ENCODE measurements around the gene FGD5.

DNA sequence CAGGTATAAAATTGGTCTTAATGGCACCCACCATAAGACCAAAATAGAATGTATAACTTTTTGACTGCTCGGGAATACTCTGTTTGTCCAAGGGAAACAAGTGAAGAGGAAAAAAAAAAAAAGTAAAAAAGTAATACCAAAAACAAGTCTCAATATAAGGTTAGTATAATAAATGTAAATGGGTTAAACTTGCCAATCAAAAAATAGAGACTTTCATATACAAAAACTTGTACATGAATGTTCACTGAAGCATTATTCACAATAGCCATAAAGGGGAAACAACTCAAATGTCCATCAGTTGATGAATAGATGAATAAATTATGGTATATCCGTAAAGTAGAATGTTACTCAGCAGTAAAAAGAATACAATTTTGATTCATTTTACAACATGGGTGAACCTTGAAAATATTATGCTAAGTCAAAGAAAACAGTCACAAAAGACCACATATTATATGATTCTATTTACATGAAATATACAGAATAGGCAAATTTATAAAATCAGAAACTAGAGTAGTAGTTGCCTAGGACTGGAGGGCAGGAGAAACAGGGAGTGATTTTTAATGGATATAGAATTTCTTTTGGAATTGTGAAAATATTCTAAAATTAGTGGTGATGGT, 39.6 kb upstream of the FGD5 start:
- TF ChIP-seq, protein P1, sequence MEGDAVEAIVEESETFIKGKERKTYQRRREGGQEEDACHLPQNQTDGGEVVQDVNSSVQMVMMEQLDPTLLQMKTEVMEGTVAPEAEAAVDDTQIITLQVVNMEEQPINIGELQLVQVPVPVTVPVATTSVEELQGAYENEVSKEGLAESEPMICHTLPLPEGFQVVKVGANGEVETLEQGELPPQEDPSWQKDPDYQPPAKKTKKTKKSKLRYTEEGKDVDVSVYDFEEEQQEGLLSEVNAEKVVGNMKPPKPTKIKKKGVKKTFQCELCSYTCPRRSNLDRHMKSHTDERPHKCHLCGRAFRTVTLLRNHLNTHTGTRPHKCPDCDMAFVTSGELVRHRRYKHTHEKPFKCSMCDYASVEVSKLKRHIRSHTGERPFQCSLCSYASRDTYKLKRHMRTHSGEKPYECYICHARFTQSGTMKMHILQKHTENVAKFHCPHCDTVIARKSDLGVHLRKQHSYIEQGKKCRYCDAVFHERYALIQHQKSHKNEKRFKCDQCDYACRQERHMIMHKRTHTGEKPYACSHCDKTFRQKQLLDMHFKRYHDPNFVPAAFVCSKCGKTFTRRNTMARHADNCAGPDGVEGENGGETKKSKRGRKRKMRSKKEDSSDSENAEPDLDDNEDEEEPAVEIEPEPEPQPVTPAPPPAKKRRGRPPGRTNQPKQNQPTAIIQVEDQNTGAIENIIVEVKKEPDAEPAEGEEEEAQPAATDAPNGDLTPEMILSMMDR (IDR thresholded peaks at IDR 0.05), result no peak
- no peak for TF ChIP-seq POLR2A (IDR thresholded peaks at IDR 0.05)

All from uterus (tissue), 2 donors.